Prostate gland (tissue), 2 donors: ENCODE measurements around the gene YPEL3. TPM values are rescaled to one million over a fixed set of nuclear protein-coding genes. Genes with fewer than 3 reads are reported as not detected.
A peak's percentile ranks its signal among the peaks of the same experiment; 100 is the strongest.

ENCODE experiments used
- DNase-seq: peaks from one replicate; pipeline ENCODE4 v3.0.0-alpha.2; 2019; ENCODE audit warnings: low spot score
- H3K27ac ChIP-seq, 2 donors: fragments of 200-600 bp; sonication (generic); 2 replicates each; pipeline ENCODE4 v1.5.1; 2017 to 2019
- H3K27me3 ChIP-seq: fragments of 200-600 bp; sonication (generic); replicated peaks from 2 replicates; pipeline ENCODE4 v1.5.1; 2019; ENCODE audit not compliant: insufficient read depth
- H3K36me3 ChIP-seq, 2 donors: fragments of 200-600 bp; sonication (generic); 1 replicate in 1 of 2; 2 replicates in 1 of 2; pipeline versions ENCODE4 v1.5.1 to v1.8.1; 2017 to 2019
- H3K4me1 ChIP-seq: fragments of 200-600 bp; sonication (generic); replicated peaks from 2 replicates; pipeline ENCODE4 v1.5.1; 2019
- H3K4me3 ChIP-seq, 2 donors: fragments of 200-600 bp; sonication (generic); 2 replicates each; pipeline ENCODE4 v1.5.1; 2017 to 2019
- H3K9me3 ChIP-seq: fragments of 200-600 bp; sonication (generic); 2 replicates; pipeline ENCODE4 v1.5.1; 2017
- POLR2A ChIP-seq: fragments of 450-650 bp; IDR thresholded peaks from one replicate; pipeline ENCODE4 v1.6.1; 2016; ENCODE audit warnings: antibody characterized with exemption, mild to moderate bottlenecking
- POLR2AphosphoS5 ChIP-seq: sonication (generic); formaldehyde crosslinking; IDR thresholded peaks from one replicate; pipeline ENCODE4 v1.6.1; 2017; ENCODE audit warnings: antibody characterized with exemption
- WGBS: methylation state at CpG from one replicate; pipeline ENCODE4 v1.1.5; 2018; 5-methylcytosine and 5-hydroxymethylcytosine counted together
- intact Hi-C: fragments of 100-400 bp; cut with DNase I; formaldehyde crosslinking; loops from one replicate; pipeline ENCODE4 v1.14.2; 2022
- total RNA-seq, 2 donors: library from RNA; depleted of rRNA; stranded (reverse); fragments of >200 nt; gene quantifications; one replicate each; pipeline ENCODE4 v1.1.0, GENCODE V29; 2016
- TF ChIP-seq, protein P1 (sequence below), 4 experiments: fragments of 200-600 bp in 2 of 4; fragments of 450-650 bp in 2 of 4; sonication (generic) in 2 of 4; IDR thresholded peaks; 1 replicate in 3 of 4; 2 replicates in 1 of 4; pipeline ENCODE4 v1.5.1; 2016 to 2019; ENCODE audit warnings: antibody characterized with exemption in 4 of 4, mild to moderate bottlenecking in 2 of 4, moderate library complexity in 2 of 4

The YPEL3 gene
- total RNA-seq, 2 donors from 2014 or later, result 150 to 164 TPM

- H3K27me3 ChIP-seq, result no peaks in the 10 kb centered on the region
- H3K9me3 ChIP-seq, result no peaks in the 10 kb centered on the region
- TF ChIP-seq POLR2A (no peak), POLR2AphosphoS5 (no peak)
- TF ChIP-seq, protein P1, sequence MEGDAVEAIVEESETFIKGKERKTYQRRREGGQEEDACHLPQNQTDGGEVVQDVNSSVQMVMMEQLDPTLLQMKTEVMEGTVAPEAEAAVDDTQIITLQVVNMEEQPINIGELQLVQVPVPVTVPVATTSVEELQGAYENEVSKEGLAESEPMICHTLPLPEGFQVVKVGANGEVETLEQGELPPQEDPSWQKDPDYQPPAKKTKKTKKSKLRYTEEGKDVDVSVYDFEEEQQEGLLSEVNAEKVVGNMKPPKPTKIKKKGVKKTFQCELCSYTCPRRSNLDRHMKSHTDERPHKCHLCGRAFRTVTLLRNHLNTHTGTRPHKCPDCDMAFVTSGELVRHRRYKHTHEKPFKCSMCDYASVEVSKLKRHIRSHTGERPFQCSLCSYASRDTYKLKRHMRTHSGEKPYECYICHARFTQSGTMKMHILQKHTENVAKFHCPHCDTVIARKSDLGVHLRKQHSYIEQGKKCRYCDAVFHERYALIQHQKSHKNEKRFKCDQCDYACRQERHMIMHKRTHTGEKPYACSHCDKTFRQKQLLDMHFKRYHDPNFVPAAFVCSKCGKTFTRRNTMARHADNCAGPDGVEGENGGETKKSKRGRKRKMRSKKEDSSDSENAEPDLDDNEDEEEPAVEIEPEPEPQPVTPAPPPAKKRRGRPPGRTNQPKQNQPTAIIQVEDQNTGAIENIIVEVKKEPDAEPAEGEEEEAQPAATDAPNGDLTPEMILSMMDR (IDR thresholded peaks at IDR 0.05), result no peak
- WGBS, result 9% methylated on average over 45 of the region's 47 CpGs
- no peaks in the 10 kb centered on the region for H3K36me3 ChIP-seq
- peaks cover 16% of the 10 kb centered on the region for H3K4me1 ChIP-seq
- H3K27ac ChIP-seq, result peak overlapping the region; percentile 93 to 97
- H3K4me3 ChIP-seq, result peak overlapping the region; percentile 82 to 94
- DNase-seq, result no peak
- intact Hi-C loops, result loop anchor here (10.0 kb wide), 2 partner anchors 279 to 309 kb away; partner anchors contain the start of genes MYL11, TBC1D10B and ZNF771
Measured at GRCh38 chr16:30095166-30096078, 591 bp downstream of the YPEL3 start.

DNA sequence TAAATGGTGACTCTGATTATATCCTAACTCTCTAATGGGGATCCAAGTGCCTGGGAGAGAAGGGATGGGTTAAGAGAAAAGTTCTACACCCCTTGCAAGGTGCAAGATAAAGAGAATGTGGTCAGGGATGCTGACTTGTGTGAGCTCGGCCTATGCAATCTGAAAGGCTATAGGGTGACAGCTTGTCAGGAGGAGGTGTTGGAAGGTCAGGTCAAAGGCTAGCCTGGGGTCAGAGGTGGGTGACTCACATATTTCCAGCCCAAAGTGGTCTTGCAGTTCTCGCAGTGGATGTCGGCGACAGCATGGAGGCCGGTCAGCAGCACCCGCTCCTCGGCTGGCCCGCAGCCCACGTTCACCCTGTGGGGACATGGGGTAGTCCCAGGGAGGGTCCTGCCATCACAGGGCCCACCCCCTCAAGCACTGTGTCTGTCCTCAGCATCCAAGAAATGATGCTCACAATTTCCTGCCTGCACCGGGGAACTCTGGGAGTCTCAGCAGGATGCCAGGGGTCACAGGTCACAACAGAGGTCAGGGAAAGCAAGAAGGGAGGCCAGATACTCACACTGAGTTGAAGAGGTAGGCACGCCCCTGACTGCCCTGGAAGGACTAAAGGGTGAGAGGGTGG, 1.4 kb downstream of the YPEL3 start:
- no peaks in the 10 kb centered on the region for H3K9me3 ChIP-seq
- H3K4me3 ChIP-seq, result peak overlapping the region; percentile 82 to 94
- H3K4me1 ChIP-seq, result peaks cover 20% of the 10 kb centered on the region
- 78% methylated on average over 9 of the region's 11 CpGs for WGBS
- no peak for DNase-seq
- no peaks in the 10 kb centered on the region for H3K27me3 ChIP-seq
- peak overlapping the region; percentile 93 to 97 for H3K27ac ChIP-seq
- TF ChIP-seq POLR2AphosphoS5 (no peak), POLR2A (no peak)
- TF ChIP-seq, protein P1 (IDR thresholded peaks at IDR 0.05), result no peak
- intact Hi-C loops, result loop anchor here (10.0 kb wide), 2 partner anchors 280 to 310 kb away; partner anchors contain the start of genes MYL11, TBC1D10B and ZNF771
- H3K36me3 ChIP-seq, result no peaks in the 10 kb centered on the region

GRCh38 chr16:30092373-30093010, 3.5 kb downstream of the YPEL3 start:
- no peaks in the 10 kb centered on the region for H3K36me3 ChIP-seq
- intact Hi-C loops, result loop anchor here (10.0 kb wide), 2 partner anchors 282 to 312 kb away; partner anchors contain the start of genes MYL11, TBC1D10B and ZNF771
- TF ChIP-seq POLR2AphosphoS5, result peak; percentile 47
- TF ChIP-seq, protein P1 (IDR thresholded peaks at IDR 0.05), result peak in 2 of 4 experiments; percentile 48 to 50
- TF ChIP-seq POLR2A, result peak; percentile 5
- peak overlapping the region; percentile 48 to 78 for H3K27ac ChIP-seq
- peak overlapping the region; percentile 32 to 43 for H3K4me3 ChIP-seq
- peak; percentile 26 for DNase-seq
- WGBS, result 22% methylated on average over 22 of the region's 22 CpGs
- peaks cover 20% of the 10 kb centered on the region for H3K4me1 ChIP-seq
- H3K9me3 ChIP-seq, result no peaks in the 10 kb centered on the region
- H3K27me3 ChIP-seq, result no peaks in the 10 kb centered on the region

- H3K4me3 ChIP-seq, result peak within 1 kb of the TSS; percentile 32 to 43
Measured at GRCh38 chr16:30091474-30092372, 4.3 kb downstream of the YPEL3 start, which contains the start of gene TBX6. Gene TBX6, minus strand, starts transcription at chr16:30091924. Its CDS starts 731 bp downstream, at chr16:30091193.

More at GRCh38 chr16:30091474-30092372, 4.3 kb downstream of the YPEL3 start, which contains the start of gene TBX6:
- peak; percentile 90 for DNase-seq
- H3K9me3 ChIP-seq, result no peaks in the 10 kb centered on the region
- H3K27me3 ChIP-seq, result no peaks in the 10 kb centered on the region
- intact Hi-C loops, result loop anchor here (10.0 kb wide), 2 partner anchors 283 to 313 kb away; partner anchors contain the start of genes MYL11, TBC1D10B and ZNF771
- peak within 1 kb of the TSS; percentile 48 to 78 for H3K27ac ChIP-seq
- WGBS, result under 1% methylated on average over 75 of the region's 76 CpGs
- peaks cover 20% of the 10 kb centered on the region for H3K4me1 ChIP-seq
- TF ChIP-seq, protein P1 (IDR thresholded peaks at IDR 0.05), result peak; percentile 74 to 99 (median 92)
- TF ChIP-seq POLR2A (peak; percentile 20), POLR2AphosphoS5 (peak; percentile 78)
- no peaks in the 10 kb centered on the region for H3K36me3 ChIP-seq
